ENCODE results near the gene MLX. TPM values are rescaled to one million over a fixed set of nuclear protein-coding genes. Genes with fewer than 3 reads are reported as not detected.

The MLX gene
- total and polyA plus RNA-seq, 2 experiments from 2014 or later = 30.8 to 37.0 TPM

GRCh38 chr17:42571435-42572225 lies 4.7 kb downstream of the MLX start:
- H3K9me3 ChIP-seq (ENCODE audit: low read depth) = no peaks in the 10 kb centered on the region
- H2AFZ ChIP-seq = no peak overlapping the region
- H3K9ac ChIP-seq = no peak overlapping the region; the same call in 1 of the 2 replicates
- no peak overlapping the region for H3K27ac ChIP-seq
- no peak overlapping the region for H3K4me2 ChIP-seq (ENCODE audit: unreplicated experiment)
- peaks cover 43% of the 10 kb centered on the region for H3F3A ChIP-seq (ENCODE audit: insufficient read depth)
- H3K36me3 ChIP-seq (ENCODE audit: low read depth) = peaks cover 35% of the 10 kb centered on the region
- no peaks in the 10 kb centered on the region for H4K20me1 ChIP-seq (ENCODE audit: insufficient read depth)
- H3K27me3 ChIP-seq (replicated peaks; ENCODE audit: insufficient read depth) = no peaks in the 10 kb centered on the region
- no peaks in the 10 kb centered on the region for H3K9me2 ChIP-seq (ENCODE audit: insufficient read depth)
- H3K79me2 ChIP-seq (ENCODE audit: insufficient read depth) = peaks cover 87% of the 10 kb centered on the region
- no peak overlapping the region for H3K4me3 ChIP-seq
- in situ Hi-C loops (cut with MboI) = no loop called here
- no peak for DNase-seq
- 81 to 83% methylated on average over 12 of the region's 12 CpGs for whole genome bisulfite sequencing, 2 experiments (ENCODE audit: low coverage in 1 of 2, low lambda C conversion rate in 2 of 2, missing lambda C conversion rate in 2 of 2)
- TF ChIP-seq EZH2phosphoT487 (IDR thresholded peaks at IDR 0.05; ENCODE audit: insufficient read depth, low read depth) = no peak
- no peak for TF ChIP-seq EZH2 (IDR thresholded peaks at IDR 0.05; ENCODE audit: insufficient read depth, poor library complexity, severe bottlenecking)
- 0 out of 2 replicates have a peak, but pooled peaks cover 5% of the 10 kb centered on the region for H3K4me1 ChIP-seq (ENCODE audit: insufficient read depth)

- Histone ChIP-seq H2AFZ (no peak overlapping the region), H3K4me3 (no peak overlapping the region), H3K9me3 (ENCODE audit: low read depth) (no peaks in the 10 kb centered on the region), H3K27me3 (replicated peaks; ENCODE audit: insufficient read depth) (no peaks in the 10 kb centered on the region), H3K9me2 (ENCODE audit: insufficient read depth) (no peaks in the 10 kb centered on the region), H3F3A (ENCODE audit: insufficient read depth) (peaks cover 46% of the 10 kb centered on the region), H3K27ac (no peak overlapping the region), H3K4me2 (ENCODE audit: unreplicated experiment) (no peak overlapping the region), H3K4me1 (ENCODE audit: insufficient read depth) (peaks cover 9% of the 10 kb centered on the region; the same call in 1 of the 2 replicates), H3K9ac (no peak overlapping the region), H4K20me1 (ENCODE audit: insufficient read depth) (no peaks in the 10 kb centered on the region), H3K79me2 (ENCODE audit: insufficient read depth) (peaks cover 83% of the 10 kb centered on the region), H3K36me3 (ENCODE audit: low read depth) (peaks cover 35% of the 10 kb centered on the region)
- TF ChIP-seq EZH2phosphoT487 (IDR thresholded peaks at IDR 0.05; ENCODE audit: insufficient read depth, low read depth) (no peak), EZH2 (IDR thresholded peaks at IDR 0.05; ENCODE audit: insufficient read depth, poor library complexity, severe bottlenecking) (no peak)
- WGBS, 2 experiments (ENCODE audit: low coverage in 1 of 2, low lambda C conversion rate in 2 of 2, missing lambda C conversion rate in 2 of 2) = 96 to 98% methylated on average over 4 of the region's 4 CpGs
- DNase-seq = no peak
- in situ Hi-C loops (cut with MboI) = no loop called here
These were observed 6.2 kb downstream of the MLX start for GRCh38 chr17:42573095-42573494.

- in situ Hi-C loops (cut with MboI) = no loop called here
- TF ChIP-seq EZH2 (IDR thresholded peaks at IDR 0.05; ENCODE audit: insufficient read depth, poor library complexity, severe bottlenecking) (no peak), EZH2phosphoT487 (IDR thresholded peaks at IDR 0.05; ENCODE audit: insufficient read depth, low read depth) (no peak)
- H3K4me1 ChIP-seq (ENCODE audit: insufficient read depth) = peaks cover 14% of the 10 kb centered on the region; the same call in 1 of the 2 replicates
- no peaks in the 10 kb centered on the region for H3K9me2 ChIP-seq (ENCODE audit: insufficient read depth)
- no peaks in the 10 kb centered on the region for H3K27me3 ChIP-seq (replicated peaks; ENCODE audit: insufficient read depth)
- DNase-seq = no peak
- H2AFZ ChIP-seq = no peak overlapping the region
- no peak overlapping the region for H3K4me3 ChIP-seq
- no peak overlapping the region for H3K9ac ChIP-seq
- H4K20me1 ChIP-seq (ENCODE audit: insufficient read depth) = no peaks in the 10 kb centered on the region
- H3K4me2 ChIP-seq (ENCODE audit: unreplicated experiment) = no peak overlapping the region
- peaks cover 79% of the 10 kb centered on the region for H3K79me2 ChIP-seq (ENCODE audit: insufficient read depth)
- peaks cover 35% of the 10 kb centered on the region for H3K36me3 ChIP-seq (ENCODE audit: low read depth)
- H3F3A ChIP-seq (ENCODE audit: insufficient read depth) = peaks cover 58% of the 10 kb centered on the region
- H3K27ac ChIP-seq = no peak overlapping the region
- 78 to 92% methylated on average over 3 of the region's 3 CpGs for WGBS, 2 experiments (ENCODE audit: low coverage in 1 of 2, low lambda C conversion rate in 2 of 2, missing lambda C conversion rate in 2 of 2)
- no peaks in the 10 kb centered on the region for H3K9me3 ChIP-seq (ENCODE audit: low read depth)
These were observed 7.6 kb downstream of the MLX start for GRCh38 chr17:42574463-42574862.

- H3K27ac ChIP-seq = peak overlapping the region; percentile 34
- peaks cover 51% of the 10 kb centered on the region for H3F3A ChIP-seq (ENCODE audit: insufficient read depth)
- peaks cover 16% of the 10 kb centered on the region for H3K36me3 ChIP-seq (ENCODE audit: low read depth)
- no peaks in the 10 kb centered on the region for H3K9me2 ChIP-seq (ENCODE audit: insufficient read depth)
- WGBS, 2 experiments (ENCODE audit: low coverage in 1 of 2, low lambda C conversion rate in 2 of 2, missing lambda C conversion rate in 2 of 2) = 1 to 2% methylated on average over 18 of the region's 18 CpGs
- peak overlapping the region; percentile 97 for H3K4me2 ChIP-seq (ENCODE audit: unreplicated experiment)
- H3K27me3 ChIP-seq (replicated peaks; ENCODE audit: insufficient read depth) = no peaks in the 10 kb centered on the region
- H3K4me3 ChIP-seq = peak overlapping the region; percentile 95
- peaks cover 14% of the 10 kb centered on the region; the same call in 1 of the 2 replicates for H3K4me1 ChIP-seq (ENCODE audit: insufficient read depth)
- H3K9ac ChIP-seq = peak overlapping the region; percentile 93
- in situ Hi-C loops (cut with MboI) = no loop called here
- TF ChIP-seq EZH2 (IDR thresholded peaks at IDR 0.05; ENCODE audit: insufficient read depth, poor library complexity, severe bottlenecking) (no peak), EZH2phosphoT487 (IDR thresholded peaks at IDR 0.05; ENCODE audit: insufficient read depth, low read depth) (no peak)
- H3K79me2 ChIP-seq (ENCODE audit: insufficient read depth) = peaks cover 61% of the 10 kb centered on the region
- H4K20me1 ChIP-seq (ENCODE audit: insufficient read depth) = no peaks in the 10 kb centered on the region
- peak overlapping the region; percentile 35; the same call in 1 of the 2 replicates for H2AFZ ChIP-seq
- DNase-seq = no peak
- H3K9me3 ChIP-seq (ENCODE audit: low read depth) = no peaks in the 10 kb centered on the region
These were observed 10.2 kb downstream of the MLX start for GRCh38 chr17:42577140-42577531.
